HG02885 (cell line): ENCODE results near the gene BUD13.
"Not testable (repeated sequence)": the region's sequence is repeated elsewhere in the genome, so short reads cannot be mapped to it uniquely, and the experiment has no call there.

Experiments
- ATAC-seq: cut with Tn5 transposase; IDR thresholded peaks from one replicate; pipeline ENCODE4 v1.9.1; 2021; ENCODE audit warnings: mild to moderate bottlenecking; ENCODE audit not compliant: unreplicated experiment, poor library complexity

Gene BUD13

GRCh38 chr11:116771935-116772334 is 852 bp downstream of the BUD13 start:
- no peak for ATAC-seq

GRCh38 chr11:116762132-116762531 is 10.7 kb downstream of the BUD13 start:
- no peak for ATAC-seq

GRCh38 chr11:116756044-116756443 is 16.7 kb downstream of the BUD13 start:
- not testable (repeated sequence) for ATAC-seq

- no peak for ATAC-seq
Observed at GRCh38 chr11:116750070-116750718, 22.6 kb downstream of the BUD13 start.

- ATAC-seq = no peak
Observed at GRCh38 chr11:116742104-116742503, 30.7 kb downstream of the BUD13 start.

GRCh38 chr11:116740741-116741140 is 32.0 kb downstream of the BUD13 start:
- no peak for ATAC-seq

GRCh38 chr11:116738975-116739374 is 33.8 kb downstream of the BUD13 start:
- no peak for ATAC-seq

- ATAC-seq = no peak
Observed at GRCh38 chr11:116736763-116737162, 36.0 kb downstream of the BUD13 start.

GRCh38 chr11:116733969-116734508 is 38.7 kb downstream of the BUD13 start:
- no peak for ATAC-seq

- peak; percentile 36 for ATAC-seq
Observed at GRCh38 chr11:116733043-116733755, 39.6 kb downstream of the BUD13 start.

GRCh38 chr11:116732271-116733042 is 40.3 kb downstream of the BUD13 start:
- peak; percentile 91 for ATAC-seq

GRCh38 chr11:116731821-116732220 is 41.0 kb downstream of the BUD13 start:
- ATAC-seq = no peak

- no peak for ATAC-seq
Observed at GRCh38 chr11:116731097-116731761, 41.6 kb downstream of the BUD13 start.

GRCh38 chr11:116730601-116731000 is 42.2 kb downstream of the BUD13 start:
- ATAC-seq = no peak

GRCh38 chr11:116730241-116730561 is 42.6 kb downstream of the BUD13 start:
- no peak for ATAC-seq

GRCh38 chr11:116729501-116730240 is 43.1 kb downstream of the BUD13 start:
- no peak for ATAC-seq

- ATAC-seq = no peak
Observed at GRCh38 chr11:116727990-116728389, 44.8 kb downstream of the BUD13 start.

GRCh38 chr11:116725434-116726221 is 47.2 kb downstream of the BUD13 start:
- no peak for ATAC-seq

- ATAC-seq = no peak
Observed at GRCh38 chr11:116724813-116725212, 48.0 kb downstream of the BUD13 start.
